ENCODE results near the gene RPL21.
"Not testable (repeated sequence)": the region's sequence is repeated elsewhere in the genome, so short reads cannot be mapped to it uniquely, and the experiment has no call there.

The RPL21 gene

DNA sequence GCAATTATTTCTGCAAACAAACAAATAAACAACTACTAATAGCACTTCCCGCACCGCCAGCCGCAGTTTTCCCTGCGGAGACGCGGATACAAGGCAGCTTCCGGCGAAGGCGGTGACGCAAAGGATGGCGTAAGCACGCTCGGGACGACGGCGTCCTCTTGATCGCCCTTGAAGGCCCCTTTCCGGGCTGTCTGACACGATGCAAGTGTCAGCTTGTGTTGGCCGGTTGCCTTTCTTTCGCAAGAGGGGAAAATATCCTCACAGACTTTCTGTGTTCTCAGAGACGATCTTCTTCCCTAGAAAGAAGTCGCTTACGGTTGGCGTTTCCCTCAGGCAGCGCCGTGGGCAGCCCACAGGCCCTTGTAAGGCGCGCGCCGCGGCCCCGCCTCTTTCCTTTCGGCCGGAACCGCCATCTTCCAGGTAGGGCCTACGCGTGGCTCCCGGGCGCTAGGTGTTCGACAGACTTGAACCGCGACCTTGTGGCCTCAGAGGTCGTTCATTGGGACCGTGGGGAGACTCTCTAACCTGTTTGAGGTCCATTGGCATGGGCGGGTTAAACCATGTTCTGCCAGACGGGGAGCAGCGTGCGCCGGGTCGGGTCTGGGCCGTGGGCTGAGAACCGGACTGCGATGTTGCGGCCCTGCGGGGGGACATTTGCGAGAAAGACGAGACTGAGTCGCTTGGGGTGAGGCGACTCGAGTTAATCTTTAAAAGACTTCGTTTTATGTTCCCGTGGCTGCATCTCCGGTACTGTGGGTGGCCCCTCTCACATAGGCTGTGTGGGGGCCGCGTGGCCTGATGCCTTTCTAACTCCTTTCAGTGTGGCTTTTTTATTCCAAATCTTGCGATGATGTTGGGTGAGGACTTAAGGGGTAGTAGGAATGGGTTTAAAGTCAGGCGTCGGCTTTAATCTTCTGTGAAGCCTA, at the start of gene RPL21:
TSS of gene RPL21 (plus strand) at position 393 of the 926 bp plus-strand sequence. CDS start 2,219 bp downstream, outside the sequence.
- peak; percentile 91 for DNase-seq

- DNase-seq = no peak
These were observed 49.7 kb upstream of the RPL21 start for GRCh38 chr13:27201661-27202060.

GRCh38 chr13:27203186-27203585, 48.2 kb upstream of the RPL21 start:
- no peak for DNase-seq

DNA sequence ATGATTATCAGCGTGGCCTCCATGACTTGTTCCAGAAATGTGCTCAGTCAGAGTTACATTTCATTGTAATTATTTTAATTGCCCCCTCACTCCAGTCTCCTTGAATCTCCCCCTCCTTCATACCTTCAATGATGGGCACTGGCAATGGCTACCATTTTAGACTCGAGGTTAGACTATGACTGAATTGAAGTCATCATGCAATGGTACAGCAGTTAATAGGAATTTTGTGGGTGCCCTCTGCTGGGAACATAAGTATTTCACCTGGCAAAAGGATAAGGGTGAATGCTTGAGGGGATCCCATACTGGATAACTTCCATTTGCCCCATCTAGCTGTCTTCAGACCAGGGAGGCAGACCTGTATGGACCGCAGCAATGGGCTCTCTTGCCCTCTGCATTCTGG, 47.5 kb upstream of the RPL21 start:
- DNase-seq = no peak

DNA sequence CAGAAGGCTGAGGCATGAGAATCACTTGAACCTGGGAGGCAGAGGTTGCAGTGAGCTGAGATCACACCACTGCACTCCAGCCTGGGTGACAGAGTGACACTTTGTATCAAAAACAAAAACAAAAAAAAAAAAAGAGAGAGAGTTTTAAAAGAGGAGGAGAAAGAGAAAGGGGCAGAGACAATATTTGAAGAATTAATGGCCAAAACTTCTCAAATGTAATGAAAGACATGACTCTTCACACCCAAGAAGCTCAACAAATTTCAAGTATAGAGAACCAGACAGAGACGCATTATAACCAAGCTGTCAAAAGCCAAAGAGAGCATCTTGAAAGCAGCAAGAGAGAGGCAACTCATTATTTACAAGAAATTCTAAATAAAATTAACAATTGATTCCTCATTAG, 42.8 kb upstream of the RPL21 start:
- no peak for DNase-seq

- DNase-seq = no peak
These were observed 40.1 kb upstream of the RPL21 start for GRCh38 chr13:27211271-27211670.

GRCh38 chr13:27211771-27212364, 39.5 kb upstream of the RPL21 start:
- DNase-seq = no peak

DNA sequence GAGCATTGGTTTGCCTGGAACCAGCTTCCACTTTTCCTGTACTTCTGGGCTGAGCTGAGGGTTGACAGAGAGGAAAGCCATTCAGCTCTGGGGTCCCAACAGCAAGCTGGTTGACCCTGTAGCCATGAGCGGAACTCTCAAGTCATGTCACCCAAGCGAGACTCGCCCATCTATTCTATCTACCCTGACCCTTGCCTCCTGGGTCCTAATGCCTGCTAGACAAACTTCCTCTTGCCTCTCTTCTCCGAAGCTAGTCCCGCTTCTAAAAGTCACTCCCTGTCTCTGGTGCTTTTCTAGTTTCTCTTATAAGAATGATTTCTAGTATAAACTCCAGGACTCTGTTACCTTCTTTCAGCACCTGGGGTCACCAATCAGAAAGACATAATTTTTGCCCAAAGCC, 38.0 kb upstream of the RPL21 start:
- not testable (repeated sequence) for DNase-seq

- DNase-seq = not testable (repeated sequence)
These were observed 33.6 kb upstream of the RPL21 start for GRCh38 chr13:27217791-27218190.

GRCh38 chr13:27218861-27219260, 32.5 kb upstream of the RPL21 start:
- not testable (repeated sequence) for DNase-seq

GRCh38 chr13:27219611-27220010, 31.7 kb upstream of the RPL21 start:
- DNase-seq = no peak

- not testable (repeated sequence) for DNase-seq
These were observed 29.3 kb upstream of the RPL21 start for GRCh38 chr13:27222100-27222499.

- no peak for DNase-seq
These were observed 24.4 kb upstream of the RPL21 start for GRCh38 chr13:27226991-27227390.

GRCh38 chr13:27228131-27228530, 23.2 kb upstream of the RPL21 start:
- DNase-seq = no peak

GRCh38 chr13:27229642-27230041, 21.7 kb upstream of the RPL21 start:
- DNase-seq = no peak

DNA sequence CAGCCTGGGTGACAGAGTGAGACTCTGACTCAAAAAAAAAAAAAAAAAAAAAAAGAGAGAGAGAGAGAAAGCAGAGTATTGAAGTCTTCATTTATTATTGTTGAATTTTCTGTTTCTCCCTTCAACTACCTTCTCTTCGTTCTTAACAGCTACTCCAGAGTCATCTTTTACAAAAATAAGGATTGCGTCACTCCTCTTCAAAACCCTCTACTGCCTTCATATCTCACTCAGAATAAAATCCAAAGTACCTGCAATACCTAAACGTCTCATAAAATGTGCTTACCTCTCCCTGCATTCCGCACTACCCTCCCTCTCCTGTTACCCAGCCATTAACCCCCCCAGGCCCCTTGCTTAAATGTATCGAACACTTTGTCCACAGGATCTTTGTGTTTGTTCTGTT, 17.4 kb upstream of the RPL21 start:
- no peak for DNase-seq

DNA sequence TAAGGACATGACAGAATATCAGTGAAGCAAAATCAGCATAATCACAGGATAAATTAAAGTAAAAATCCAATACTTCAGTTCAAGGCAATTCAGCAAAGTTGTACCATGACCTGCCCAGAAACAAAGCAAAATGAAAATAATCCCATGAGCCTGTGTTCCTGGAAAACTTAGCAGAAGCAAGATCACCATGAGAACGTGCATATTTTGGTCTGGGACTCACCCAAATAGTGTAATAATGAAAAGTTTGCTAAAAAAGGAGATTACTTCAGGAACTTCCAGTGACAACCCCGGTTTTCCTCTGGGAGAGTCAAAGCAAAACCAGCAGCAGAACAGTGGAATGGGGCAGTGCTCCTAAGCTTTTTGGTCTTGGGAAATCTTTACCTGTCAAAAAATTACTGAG, 14.9 kb upstream of the RPL21 start:
- DNase-seq = no peak

- DNase-seq = no peak
These were observed 8.7 kb upstream of the RPL21 start for GRCh38 chr13:27242702-27243101.

- DNase-seq = no peak
These were observed 5.7 kb upstream of the RPL21 start for GRCh38 chr13:27245610-27246009.

- DNase-seq = no peak
These were observed 559 bp upstream of the RPL21 start for GRCh38 chr13:27250833-27251165.

GRCh38 chr13:27252467-27252866, 1.1 kb downstream of the RPL21 start:
- DNase-seq = no peak

DNA sequence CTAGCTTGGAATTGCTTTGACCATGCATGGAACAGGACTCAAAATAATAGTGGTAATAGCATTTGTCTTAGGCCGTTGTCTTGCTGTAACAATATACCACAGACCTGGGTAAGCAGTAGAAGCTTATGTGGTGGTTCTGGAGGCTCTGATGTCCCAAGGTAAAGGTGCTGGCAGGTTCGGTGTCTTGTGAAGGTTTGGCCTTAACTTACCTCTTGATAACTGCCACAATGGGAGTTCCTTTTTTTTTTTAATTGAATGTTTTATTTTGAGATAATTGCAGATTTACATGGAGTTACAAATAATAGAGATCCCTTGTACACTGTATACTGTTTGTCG, 5.8 kb downstream of the RPL21 start:
- no peak for DNase-seq

GRCh38 chr13:27257648-27258253, 6.4 kb downstream of the RPL21 start:
- no peak for DNase-seq

Measured in stimulated activated CD4-positive, alpha-beta T cell treated with anti-CD3 and anti-CD28 coated beads, Interleukin-1b, Interleukin-23, amount 100 ng/mL, for 48 hours (primary cell).